ENCODE measurements around the gene PTGER1.
A peak's percentile ranks its signal among the peaks of the same experiment; 100 is the strongest.

PTGER1 gene

DNA sequence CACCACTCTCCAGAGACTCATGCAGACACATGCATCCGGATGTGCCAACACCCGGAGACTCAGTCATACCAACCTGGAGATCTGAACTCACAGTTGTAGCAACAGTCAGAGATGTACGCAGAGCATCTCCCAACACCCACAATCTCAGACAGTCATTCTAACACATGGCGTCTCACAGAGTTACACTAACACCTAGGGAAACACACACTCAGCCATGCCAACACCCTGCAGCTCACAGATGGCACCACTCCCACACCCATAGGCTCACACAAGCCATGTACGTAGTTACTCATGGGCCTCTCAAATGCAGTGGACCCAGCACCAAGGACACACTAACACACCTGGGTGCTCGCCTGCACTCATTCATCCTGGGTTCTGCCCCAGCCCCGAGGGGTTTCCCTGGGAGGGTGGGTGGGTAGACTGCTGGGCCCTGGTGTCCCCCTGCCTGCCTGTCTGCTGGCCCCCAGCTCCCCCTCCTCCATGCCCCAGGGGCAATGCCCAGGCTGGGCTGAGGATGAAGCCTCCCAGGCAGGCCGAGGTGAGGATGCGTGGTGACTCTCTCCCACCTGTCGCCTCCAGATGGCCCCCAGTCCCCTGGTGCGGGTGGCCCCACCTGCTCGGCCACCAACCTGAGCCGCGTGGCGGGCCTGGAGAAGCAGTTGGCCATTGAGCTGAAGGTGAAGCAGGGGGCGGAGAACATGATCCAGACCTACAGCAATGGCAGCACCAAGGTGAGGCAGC lies 32.1 kb downstream of the PTGER1 start:
- no CpG with 5 or more reads among the region's 16 CpGs for WGBS, 2 donors (ENCODE audit: extremely low coverage in 2 of 2, insufficient read length in 2 of 2, insufficient replicate concordance in 1 of 2)

DNA sequence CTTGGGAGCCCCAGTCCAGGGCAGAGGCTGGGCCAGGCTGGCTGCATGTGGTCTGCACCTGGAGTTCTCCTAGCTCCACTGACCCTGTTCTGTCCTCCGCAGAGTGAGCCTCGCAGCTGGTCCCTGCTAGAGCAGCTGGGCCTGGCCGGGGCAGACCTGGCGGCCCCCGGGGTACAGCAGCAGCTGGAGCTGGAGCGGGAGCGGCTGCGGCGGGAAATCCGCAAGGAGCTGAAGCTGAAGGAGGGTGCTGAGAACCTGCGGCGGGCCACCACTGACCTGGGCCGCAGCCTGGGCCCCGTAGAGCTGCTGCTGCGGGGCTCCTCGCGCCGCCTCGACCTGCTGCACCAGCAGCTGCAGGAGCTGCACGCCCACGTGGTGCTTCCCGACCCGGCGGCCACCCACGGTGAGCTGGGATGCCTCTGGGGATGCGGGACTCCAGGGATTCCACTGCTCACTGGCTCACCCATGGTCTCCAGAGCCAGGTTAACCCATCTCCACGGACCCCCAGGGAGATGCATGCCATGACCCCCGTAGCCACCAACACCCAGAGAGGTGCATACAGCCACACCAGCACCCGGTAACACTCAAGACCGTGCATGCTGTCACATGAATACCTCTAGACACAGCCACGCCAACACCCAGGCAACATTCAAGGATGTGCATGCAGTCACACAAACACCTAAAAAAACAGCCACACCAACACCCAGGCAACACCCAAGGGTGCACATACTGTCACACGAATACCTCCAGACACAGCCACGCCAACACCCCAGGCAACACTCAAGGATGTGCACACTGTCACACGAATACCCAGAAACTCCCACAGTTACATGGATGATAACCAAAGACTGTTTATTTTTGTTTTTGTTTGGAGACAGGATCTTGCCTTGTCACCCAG lies 33.9 kb downstream of the PTGER1 start:
- no peak overlapping the region for H2AK5ac ChIP-seq (ENCODE audit: low read depth, low read length)
- H2BK15ac ChIP-seq (ENCODE audit: low read length), result peak overlapping the region; percentile 49
- H3K4me1 ChIP-seq (ENCODE audit: control insufficient read depth in 2 of 2, insufficient read depth in 1 of 2, low read depth in 1 of 2, low read length in 2 of 2), result peaks cover 0 to 4% of the 10 kb centered on the region in 2 donors
- peak overlapping the region; percentile 38 for H3K18ac ChIP-seq (ENCODE audit: low read length)
- no peak for DNase-seq (ENCODE audit: low spot score)
- peak overlapping the region; percentile 13 for H2BK5ac ChIP-seq (ENCODE audit: low read length)
- no peak overlapping the region for H3K4me3 ChIP-seq (ENCODE audit: low read length in 2 of 2)
- no peak overlapping the region for H2AFZ ChIP-seq (ENCODE audit: low read length)
- no peak overlapping the region for H3K23ac ChIP-seq (ENCODE audit: low read depth, low read length, poor library complexity)
- H3K36me3 ChIP-seq (replicated peaks in 1 of 2; ENCODE audit: control insufficient read depth in 2 of 2, insufficient read depth in 2 of 2, low read length in 2 of 2), result peaks cover 31 to 62% of the 10 kb centered on the region in 2 donors
- no peak overlapping the region for H3K9ac ChIP-seq (ENCODE audit: low read depth, low read length, poor library complexity)
- no peak overlapping the region for H3K27ac ChIP-seq (replicated peaks; ENCODE audit: low read length)
- peaks cover 0 to 3% (median 0%) of the 10 kb centered on the region in 3 experiments for H3K27me3 ChIP-seq (ENCODE audit: control insufficient read depth in 3 of 3, insufficient read depth in 3 of 3, low read depth in 1 of 3, low read length in 3 of 3)
- H3K9me3 ChIP-seq (replicated peaks in 1 of 2; ENCODE audit: control insufficient read depth in 2 of 2, insufficient read depth in 1 of 2, low read depth in 1 of 2, low read length in 2 of 2), result peaks cover 0 to 13% of the 10 kb centered on the region in 2 donors
- no CpG with 5 or more reads among the region's 34 CpGs for WGBS, 2 donors (ENCODE audit: extremely low coverage in 2 of 2, insufficient read length in 2 of 2, insufficient replicate concordance in 1 of 2)
- no peak overlapping the region for H2BK12ac ChIP-seq (ENCODE audit: low read length)
- H3K4ac ChIP-seq (ENCODE audit: low read length), result no peak overlapping the region
- no peak overlapping the region for H4K8ac ChIP-seq (ENCODE audit: low read depth, low read length)
- H3K14ac ChIP-seq (ENCODE audit: low read length), result no peak overlapping the region
- H3K4me2 ChIP-seq (ENCODE audit: insufficient read depth, low read length, poor library complexity, severe bottlenecking), result no peak overlapping the region
- no peak overlapping the region for H2BK120ac ChIP-seq (ENCODE audit: low read depth, low read length)
- peaks cover 18% of the 10 kb centered on the region for H3K79me1 ChIP-seq (ENCODE audit: low read depth, low read length)
- peak overlapping the region; percentile 92 for H4K91ac ChIP-seq (ENCODE audit: low read depth, low read length, poor library complexity)

More for the DNA sequence above, 32.1 kb downstream of the PTGER1 start:
- Histone ChIP-seq H2BK120ac (ENCODE audit: low read depth, low read length) (no peak overlapping the region), H3K27me3 (ENCODE audit: control insufficient read depth in 3 of 3, insufficient read depth in 3 of 3, low read depth in 1 of 3, low read length in 3 of 3) (peaks cover 0 to 3% (median 0%) of the 10 kb centered on the region in 3 experiments), H3K27ac (replicated peaks; ENCODE audit: low read length) (no peak overlapping the region), H4K91ac (ENCODE audit: low read depth, low read length, poor library complexity) (peak overlapping the region; percentile 38), H3K9me3 (replicated peaks in 1 of 2; ENCODE audit: control insufficient read depth in 2 of 2, insufficient read depth in 1 of 2, low read depth in 1 of 2, low read length in 2 of 2) (peaks cover 0 to 13% of the 10 kb centered on the region in 2 donors), H2BK5ac (ENCODE audit: low read length) (no peak overlapping the region), H3K4me3 (ENCODE audit: low read length in 2 of 2) (no peak overlapping the region), H3K4me2 (ENCODE audit: insufficient read depth, low read length, poor library complexity, severe bottlenecking) (no peak overlapping the region), H2AK5ac (ENCODE audit: low read depth, low read length) (no peak overlapping the region), H3K9ac (ENCODE audit: low read depth, low read length, poor library complexity) (peak overlapping the region; percentile 70), H3K14ac (ENCODE audit: low read length) (no peak overlapping the region), H3K36me3 (replicated peaks in 1 of 2; ENCODE audit: control insufficient read depth in 2 of 2, insufficient read depth in 2 of 2, low read length in 2 of 2) (peaks cover 36 to 68% of the 10 kb centered on the region in 2 donors), H2BK12ac (ENCODE audit: low read length) (no peak overlapping the region), H3K4ac (ENCODE audit: low read length) (no peak overlapping the region), H3K79me1 (ENCODE audit: low read depth, low read length) (peaks cover 19% of the 10 kb centered on the region), H2BK15ac (ENCODE audit: low read length) (no peak overlapping the region), H3K18ac (ENCODE audit: low read length) (no peak overlapping the region), H4K8ac (ENCODE audit: low read depth, low read length) (peak overlapping the region; percentile 65), H2AFZ (ENCODE audit: low read length) (no peak overlapping the region), H3K23ac (ENCODE audit: low read depth, low read length, poor library complexity) (peak overlapping the region; percentile 98), H3K4me1 (ENCODE audit: control insufficient read depth in 2 of 2, insufficient read depth in 1 of 2, low read depth in 1 of 2, low read length in 2 of 2) (peaks cover 0 to 4% of the 10 kb centered on the region in 2 donors)
- DNase-seq (ENCODE audit: low spot score), result no peak

DNA sequence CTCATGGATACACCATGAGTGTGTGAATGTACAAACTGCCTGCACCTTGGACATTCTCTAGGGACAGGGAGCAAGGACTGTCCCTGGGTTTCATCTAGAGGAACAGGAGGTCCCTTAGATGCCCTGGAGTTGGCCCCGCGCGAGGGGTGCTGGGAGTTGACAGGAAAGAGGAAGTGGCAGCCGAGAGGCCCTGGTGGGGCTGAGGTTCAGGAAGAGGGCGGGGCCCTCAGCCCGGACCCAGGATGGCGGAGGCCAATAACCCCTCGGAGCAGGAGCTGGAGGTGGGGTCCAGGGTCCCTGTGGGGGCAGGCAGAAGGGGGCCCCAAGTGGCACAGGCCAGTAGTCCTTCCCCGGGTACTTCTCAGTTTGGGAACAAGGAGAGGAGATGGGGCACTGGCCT lies 35.1 kb downstream of the PTGER1 start:
- Histone ChIP-seq H3K18ac (ENCODE audit: low read length) (no peak overlapping the region), H3K23ac (ENCODE audit: low read depth, low read length, poor library complexity) (peak overlapping the region; percentile 55), H4K8ac (ENCODE audit: low read depth, low read length) (no peak overlapping the region), H2BK15ac (ENCODE audit: low read length) (no peak overlapping the region), H2BK5ac (ENCODE audit: low read length) (no peak overlapping the region), H2AFZ (ENCODE audit: low read length) (no peak overlapping the region), H3K4me3 (ENCODE audit: low read length in 2 of 2) (no peak overlapping the region), H3K27me3 (ENCODE audit: control insufficient read depth in 3 of 3, insufficient read depth in 3 of 3, low read depth in 1 of 3, low read length in 3 of 3) (peaks cover 0 to 3% (median 0%) of the 10 kb centered on the region in 3 experiments), H3K9ac (ENCODE audit: low read depth, low read length, poor library complexity) (peak overlapping the region; percentile 81), H4K91ac (ENCODE audit: low read depth, low read length, poor library complexity) (no peak overlapping the region), H2AK5ac (ENCODE audit: low read depth, low read length) (no peak overlapping the region), H3K9me3 (replicated peaks in 1 of 2; ENCODE audit: control insufficient read depth in 2 of 2, insufficient read depth in 1 of 2, low read depth in 1 of 2, low read length in 2 of 2) (peaks cover 0 to 13% of the 10 kb centered on the region in 2 donors), H3K14ac (ENCODE audit: low read length) (no peak overlapping the region), H3K79me1 (ENCODE audit: low read depth, low read length) (peaks cover 16% of the 10 kb centered on the region), H2BK120ac (ENCODE audit: low read depth, low read length) (no peak overlapping the region), H2BK12ac (ENCODE audit: low read length) (no peak overlapping the region), H3K27ac (replicated peaks; ENCODE audit: low read length) (no peak overlapping the region), H3K4me1 (ENCODE audit: control insufficient read depth in 2 of 2, insufficient read depth in 1 of 2, low read depth in 1 of 2, low read length in 2 of 2) (peaks cover 0 to 4% of the 10 kb centered on the region in 2 donors), H3K36me3 (replicated peaks in 1 of 2; ENCODE audit: control insufficient read depth in 2 of 2, insufficient read depth in 2 of 2, low read length in 2 of 2) (peaks cover 27 to 53% of the 10 kb centered on the region in 2 donors), H3K4ac (ENCODE audit: low read length) (no peak overlapping the region), H3K4me2 (ENCODE audit: insufficient read depth, low read length, poor library complexity, severe bottlenecking) (no peak overlapping the region)
- no CpG with 5 or more reads among the region's 9 CpGs for WGBS, 2 donors (ENCODE audit: extremely low coverage in 2 of 2, insufficient read length in 2 of 2, insufficient replicate concordance in 1 of 2)
- no peak for DNase-seq (ENCODE audit: low spot score)

DNA sequence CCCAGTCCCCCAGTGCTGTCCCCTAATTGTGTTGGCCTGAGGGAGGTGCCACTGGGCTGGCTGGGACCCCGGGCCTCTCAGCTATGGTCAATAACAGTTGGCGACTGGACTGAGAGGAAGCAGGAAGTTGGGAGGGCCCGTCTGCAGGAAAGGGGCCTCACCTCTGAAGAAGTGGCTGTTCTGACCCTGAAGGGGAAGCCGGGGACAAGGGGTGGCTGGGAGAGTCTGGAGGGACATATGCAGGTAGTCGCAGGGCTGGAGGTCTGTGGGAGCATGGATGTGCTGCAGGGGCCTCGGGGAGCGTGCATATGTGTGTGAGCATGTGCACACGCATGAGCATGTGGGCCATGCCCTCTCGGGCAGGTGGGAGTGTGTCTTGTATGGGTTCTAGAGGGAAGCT lies 36.1 kb downstream of the PTGER1 start:
- no peak for DNase-seq (ENCODE audit: low spot score)
- Histone ChIP-seq H4K91ac (ENCODE audit: low read depth, low read length, poor library complexity) (no peak overlapping the region), H3K23ac (ENCODE audit: low read depth, low read length, poor library complexity) (peak overlapping the region; percentile 65), H3K36me3 (replicated peaks in 1 of 2; ENCODE audit: control insufficient read depth in 2 of 2, insufficient read depth in 2 of 2, low read length in 2 of 2) (peaks cover 20 to 43% of the 10 kb centered on the region in 2 donors), H3K4me2 (ENCODE audit: insufficient read depth, low read length, poor library complexity, severe bottlenecking) (no peak overlapping the region), H3K79me1 (ENCODE audit: low read depth, low read length) (peaks cover 21% of the 10 kb centered on the region), H2AFZ (ENCODE audit: low read length) (no peak overlapping the region), H4K8ac (ENCODE audit: low read depth, low read length) (peak overlapping the region; percentile 65), H3K18ac (ENCODE audit: low read length) (peak overlapping the region; percentile 57), H3K4me1 (ENCODE audit: control insufficient read depth in 2 of 2, insufficient read depth in 1 of 2, low read depth in 1 of 2, low read length in 2 of 2) (peaks cover 3 to 8% of the 10 kb centered on the region in 2 donors), H3K9ac (ENCODE audit: low read depth, low read length, poor library complexity) (no peak overlapping the region), H3K4me3 (ENCODE audit: low read length in 2 of 2) (no peak overlapping the region), H2BK12ac (ENCODE audit: low read length) (no peak overlapping the region), H3K4ac (ENCODE audit: low read length) (no peak overlapping the region), H2BK120ac (ENCODE audit: low read depth, low read length) (no peak overlapping the region), H3K27me3 (ENCODE audit: control insufficient read depth in 3 of 3, insufficient read depth in 3 of 3, low read depth in 1 of 3, low read length in 3 of 3) (peaks cover 0 to 3% (median 0%) of the 10 kb centered on the region in 3 experiments), H2BK5ac (ENCODE audit: low read length) (peak overlapping the region; percentile 75), H3K27ac (replicated peaks; ENCODE audit: low read length) (no peak overlapping the region), H3K14ac (ENCODE audit: low read length) (peak overlapping the region; percentile 31), H2BK15ac (ENCODE audit: low read length) (no peak overlapping the region), H3K9me3 (replicated peaks in 1 of 2; ENCODE audit: control insufficient read depth in 2 of 2, insufficient read depth in 1 of 2, low read depth in 1 of 2, low read length in 2 of 2) (peaks cover 0 to 12% of the 10 kb centered on the region in 2 donors), H2AK5ac (ENCODE audit: low read depth, low read length) (no peak overlapping the region)
- WGBS, 2 donors (ENCODE audit: extremely low coverage in 2 of 2, insufficient read length in 2 of 2, insufficient replicate concordance in 1 of 2), result no CpG with 5 or more reads among the region's 9 CpGs
